LNCaP clone FGC (cell line): ENCODE data around the gene RPS6KA3.

Experiments used
- DNase-seq: peaks from one replicate; pipeline ENCODE4 v3.0.0-alpha.2; 2011; ENCODE audit warnings: low read depth
- H3K4me3 ChIP-seq: 2 replicates; pipeline ENCODE4 v1.5.1; 2011; ENCODE audit warnings: mild to moderate bottlenecking, low read depth, low read length, control low read depth
- CTCF ChIP-seq: IDR thresholded peaks from 2 replicates; pipeline ENCODE4 v1.5.1; 2012; ENCODE audit warnings: mild to moderate bottlenecking; ENCODE audit not compliant: control insufficient read depth, insufficient read depth; ENCODE audit errors: extremely low read depth

Gene RPS6KA3

GRCh38 chrX:20141281-20142220 is 125.2 kb downstream of the RPS6KA3 start, which contains the start of gene EIF1AX:
TSS of gene EIF1AX (minus strand) at chrX:20141838. CDS start at chrX:20141640, 198 bp downstream.
- H3K4me3 ChIP-seq: peak within 1 kb of the TSS; percentile 82
- no peak for TF ChIP-seq CTCF
- peak; percentile 92 for DNase-seq

GRCh38 chrX:20140420-20140819 is 126.3 kb downstream of the RPS6KA3 start:
- no peak for DNase-seq
- H3K4me3 ChIP-seq: peak overlapping the region; percentile 82
- no peak for TF ChIP-seq CTCF

- DNase-seq: no peak
- TF ChIP-seq CTCF: no peak
- peak overlapping the region; percentile 82 for H3K4me3 ChIP-seq
These were observed 126.7 kb downstream of the RPS6KA3 start for GRCh38 chrX:20139966-20140365.

- no peak overlapping the region for H3K4me3 ChIP-seq
- no peak for TF ChIP-seq CTCF
- no peak for DNase-seq
These were observed 130.8 kb downstream of the RPS6KA3 start for GRCh38 chrX:20135944-20136343.

- no peak for DNase-seq
- H3K4me3 ChIP-seq: no peak overlapping the region
These were observed 134.0 kb downstream of the RPS6KA3 start for GRCh38 chrX:20132666-20133065.

GRCh38 chrX:20130357-20130756 is 136.4 kb downstream of the RPS6KA3 start:
- no peak for TF ChIP-seq CTCF
- no peak overlapping the region for H3K4me3 ChIP-seq
- no peak for DNase-seq

More at GRCh38 chrX:20132666-20133065, 134.0 kb downstream of the RPS6KA3 start:
- TF ChIP-seq CTCF: no peak
